GM19455 (cell line): Measurements from ENCODE around the gene PPP1R26.
"Not testable (repeated sequence)": the region's sequence is repeated elsewhere in the genome, so short reads cannot be mapped to it uniquely, and the experiment has no call there.

Experiments used
- ATAC-seq: cut with Tn5 transposase; IDR thresholded peaks from one replicate; pipeline ENCODE4 v1.9.1; 2021; ENCODE audit not compliant: unreplicated experiment

PPP1R26 gene

GRCh38 chr9:135479469-135480052 lies at the start of gene PPP1R26:
PPP1R26 (plus strand) TSS chr9:135479782; CDS start chr9:135484511, 4,729 bp downstream.
- ATAC-seq: no peak

- ATAC-seq: no peak
Observed at GRCh38 chr9:135437259-135437658, 42.3 kb upstream of the PPP1R26 start.

GRCh38 chr9:135437696-135438095 lies 41.9 kb upstream of the PPP1R26 start:
- not testable (repeated sequence) for ATAC-seq

- not testable (repeated sequence) for ATAC-seq
Observed at GRCh38 chr9:135438581-135439232, 40.9 kb upstream of the PPP1R26 start.

- not testable (repeated sequence) for ATAC-seq
Observed at GRCh38 chr9:135439514-135439913, 40.1 kb upstream of the PPP1R26 start.

GRCh38 chr9:135439916-135440315 lies 39.7 kb upstream of the PPP1R26 start:
- ATAC-seq: no peak

GRCh38 chr9:135440620-135441019 lies 39.0 kb upstream of the PPP1R26 start:
- no peak for ATAC-seq

- not testable (repeated sequence) for ATAC-seq
Observed at GRCh38 chr9:135441105-135442071, 38.2 kb upstream of the PPP1R26 start.

GRCh38 chr9:135442075-135442474 lies 37.5 kb upstream of the PPP1R26 start:
- no peak for ATAC-seq

GRCh38 chr9:135443797-135444425 lies 35.7 kb upstream of the PPP1R26 start:
- no peak for ATAC-seq

- ATAC-seq: no peak
Observed at GRCh38 chr9:135447126-135447525, 32.5 kb upstream of the PPP1R26 start.

- ATAC-seq: no peak
Observed at GRCh38 chr9:135448663-135449100, 30.9 kb upstream of the PPP1R26 start.

- not testable (repeated sequence) for ATAC-seq
Observed at GRCh38 chr9:135449532-135449931, 30.1 kb upstream of the PPP1R26 start.

GRCh38 chr9:135450956-135451355 lies 28.6 kb upstream of the PPP1R26 start:
- no peak for ATAC-seq

- not testable (repeated sequence) for ATAC-seq
Observed at GRCh38 chr9:135451909-135452308, 27.7 kb upstream of the PPP1R26 start.

GRCh38 chr9:135454737-135455136 lies 24.8 kb upstream of the PPP1R26 start:
- no peak for ATAC-seq

GRCh38 chr9:135455401-135456030 lies 24.1 kb upstream of the PPP1R26 start:
- no peak for ATAC-seq

- no peak for ATAC-seq
Observed at GRCh38 chr9:135456436-135457104, 23.0 kb upstream of the PPP1R26 start.

GRCh38 chr9:135458478-135458877 lies 21.1 kb upstream of the PPP1R26 start:
- ATAC-seq: not testable (repeated sequence)

GRCh38 chr9:135461936-135462335 lies 17.6 kb upstream of the PPP1R26 start:
- no peak for ATAC-seq
